ENCODE results near the gene CCR4.
"Not testable (repeated sequence)": the region's sequence is repeated elsewhere in the genome, so short reads cannot be mapped to it uniquely, and the experiment has no call there.

The CCR4 gene

GRCh38 chr3:32984918-32985317 is 33.5 kb downstream of the CCR4 start:
- DNase-seq, result not testable (repeated sequence)

GRCh38 chr3:32989171-32989570 is 37.7 kb downstream of the CCR4 start:
- DNase-seq, result peak; percentile 52

- no peak for DNase-seq
These were observed 38.7 kb downstream of the CCR4 start for GRCh38 chr3:32990116-32990515.

GRCh38 chr3:32991781-32992180 is 40.3 kb downstream of the CCR4 start:
- no peak for DNase-seq

GRCh38 chr3:32992310-32992686 is 40.9 kb downstream of the CCR4 start:
- DNase-seq, result no peak

- no peak for DNase-seq
These were observed 42.6 kb downstream of the CCR4 start for GRCh38 chr3:32994045-32994444.

- DNase-seq, result peak; percentile 40
These were observed 43.7 kb downstream of the CCR4 start for GRCh38 chr3:32995098-32995497.

GRCh38 chr3:32996048-32996754 is 44.8 kb downstream of the CCR4 start:
- DNase-seq, result peak; percentile 66

GRCh38 chr3:32996755-32997091 is 45.3 kb downstream of the CCR4 start:
- DNase-seq, result no peak

- peak; percentile 90 for DNase-seq
These were observed 47.4 kb downstream of the CCR4 start for GRCh38 chr3:32998631-32999451.

- DNase-seq, result no peak
These were observed 49.4 kb downstream of the CCR4 start for GRCh38 chr3:33000691-33001385.

GRCh38 chr3:33001889-33002288 is 50.4 kb downstream of the CCR4 start:
- DNase-seq, result peak; percentile 50

GRCh38 chr3:33003308-33003707 is 51.9 kb downstream of the CCR4 start:
- no peak for DNase-seq

- DNase-seq, result no peak
These were observed 52.8 kb downstream of the CCR4 start for GRCh38 chr3:33004205-33004604.

GRCh38 chr3:33004961-33005360 is 53.5 kb downstream of the CCR4 start:
- no peak for DNase-seq
